Measurements from ENCODE around the gene OR13C5.

OR13C5 gene

GRCh38 chr9:104577263-104577662, 21.9 kb downstream of the OR13C5 start:
- Histone ChIP-seq H3K9me3 (replicated peaks; ENCODE audit: insufficient read depth, low read length) (no peaks in the 10 kb centered on the region), H3F3A (ENCODE audit: insufficient read depth, low read length) (no peaks in the 10 kb centered on the region), H3K4me1 (ENCODE audit: low read length) (no peaks in the 10 kb centered on the region), H3K27me3 (replicated peaks; ENCODE audit: insufficient read depth, low read length) (no peaks in the 10 kb centered on the region), H3K27ac (ENCODE audit: low read length) (no peak overlapping the region), H3K9me2 (replicated peaks; ENCODE audit: insufficient read depth, low read length) (no peaks in the 10 kb centered on the region), H3K36me3 (replicated peaks; ENCODE audit: insufficient read depth, low read length) (no peaks in the 10 kb centered on the region), H2AFZ (ENCODE audit: low read length) (no peak overlapping the region), H3K79me2 (ENCODE audit: low read length) (no peaks in the 10 kb centered on the region), H3K9ac (ENCODE audit: low read length) (no peak overlapping the region), H4K20me1 (ENCODE audit: insufficient read depth, low read length) (no peaks in the 10 kb centered on the region), H3K4me3 (ENCODE audit: low read length) (no peak overlapping the region), H3K4me2 (ENCODE audit: low read depth, low read length) (no peak overlapping the region)
- DNase-seq, result no peak
- TF ChIP-seq, protein P1, sequence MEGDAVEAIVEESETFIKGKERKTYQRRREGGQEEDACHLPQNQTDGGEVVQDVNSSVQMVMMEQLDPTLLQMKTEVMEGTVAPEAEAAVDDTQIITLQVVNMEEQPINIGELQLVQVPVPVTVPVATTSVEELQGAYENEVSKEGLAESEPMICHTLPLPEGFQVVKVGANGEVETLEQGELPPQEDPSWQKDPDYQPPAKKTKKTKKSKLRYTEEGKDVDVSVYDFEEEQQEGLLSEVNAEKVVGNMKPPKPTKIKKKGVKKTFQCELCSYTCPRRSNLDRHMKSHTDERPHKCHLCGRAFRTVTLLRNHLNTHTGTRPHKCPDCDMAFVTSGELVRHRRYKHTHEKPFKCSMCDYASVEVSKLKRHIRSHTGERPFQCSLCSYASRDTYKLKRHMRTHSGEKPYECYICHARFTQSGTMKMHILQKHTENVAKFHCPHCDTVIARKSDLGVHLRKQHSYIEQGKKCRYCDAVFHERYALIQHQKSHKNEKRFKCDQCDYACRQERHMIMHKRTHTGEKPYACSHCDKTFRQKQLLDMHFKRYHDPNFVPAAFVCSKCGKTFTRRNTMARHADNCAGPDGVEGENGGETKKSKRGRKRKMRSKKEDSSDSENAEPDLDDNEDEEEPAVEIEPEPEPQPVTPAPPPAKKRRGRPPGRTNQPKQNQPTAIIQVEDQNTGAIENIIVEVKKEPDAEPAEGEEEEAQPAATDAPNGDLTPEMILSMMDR (IDR thresholded peaks at IDR 0.05; ENCODE audit: low read length), result no peak
- no peak for TF ChIP-seq EZH2 (optimal IDR thresholded peaks at IDR 0.05; ENCODE audit: low read depth, low read length)
- TF ChIP-seq EZH2phosphoT487 (IDR thresholded peaks at IDR 0.05; ENCODE audit: low read length), result no peak

GRCh38 chr9:104575456-104575855, 23.8 kb downstream of the OR13C5 start:
- Histone ChIP-seq H3K79me2 (ENCODE audit: low read length) (no peaks in the 10 kb centered on the region), H3K9me2 (replicated peaks; ENCODE audit: insufficient read depth, low read length) (no peaks in the 10 kb centered on the region), H3K27ac (ENCODE audit: low read length) (no peak overlapping the region), H2AFZ (ENCODE audit: low read length) (no peak overlapping the region), H3K4me2 (ENCODE audit: low read depth, low read length) (no peak overlapping the region), H3K36me3 (replicated peaks; ENCODE audit: insufficient read depth, low read length) (no peaks in the 10 kb centered on the region), H4K20me1 (ENCODE audit: insufficient read depth, low read length) (no peaks in the 10 kb centered on the region), H3K9ac (ENCODE audit: low read length) (no peak overlapping the region), H3K27me3 (replicated peaks; ENCODE audit: insufficient read depth, low read length) (no peaks in the 10 kb centered on the region), H3K4me1 (ENCODE audit: low read length) (no peaks in the 10 kb centered on the region), H3K4me3 (ENCODE audit: low read length) (no peak overlapping the region), H3K9me3 (replicated peaks; ENCODE audit: insufficient read depth, low read length) (no peaks in the 10 kb centered on the region), H3F3A (ENCODE audit: insufficient read depth, low read length) (no peaks in the 10 kb centered on the region)
- no peak for TF ChIP-seq EZH2 (optimal IDR thresholded peaks at IDR 0.05; ENCODE audit: low read depth, low read length)
- TF ChIP-seq EZH2phosphoT487 (IDR thresholded peaks at IDR 0.05; ENCODE audit: low read length), result no peak
- TF ChIP-seq, protein P1 (IDR thresholded peaks at IDR 0.05; ENCODE audit: low read length), result no peak
- DNase-seq, result no peak

GRCh38 chr9:104572612-104573011, 26.6 kb downstream of the OR13C5 start:
- H3K36me3 ChIP-seq (replicated peaks; ENCODE audit: insufficient read depth, low read length), result no peaks in the 10 kb centered on the region
- H3K4me1 ChIP-seq (ENCODE audit: low read length), result no peaks in the 10 kb centered on the region
- no peaks in the 10 kb centered on the region for H3F3A ChIP-seq (ENCODE audit: insufficient read depth, low read length)
- no peak for DNase-seq
- H3K9me2 ChIP-seq (replicated peaks; ENCODE audit: insufficient read depth, low read length), result no peaks in the 10 kb centered on the region
- H3K9ac ChIP-seq (ENCODE audit: low read length), result no peak overlapping the region
- H3K79me2 ChIP-seq (ENCODE audit: low read length), result no peaks in the 10 kb centered on the region
- H3K9me3 ChIP-seq (replicated peaks; ENCODE audit: insufficient read depth, low read length), result no peaks in the 10 kb centered on the region
- H2AFZ ChIP-seq (ENCODE audit: low read length), result no peak overlapping the region
- no peak overlapping the region for H3K4me2 ChIP-seq (ENCODE audit: low read depth, low read length)
- no peak overlapping the region for H3K4me3 ChIP-seq (ENCODE audit: low read length)
- H3K27ac ChIP-seq (ENCODE audit: low read length), result no peak overlapping the region
- H3K27me3 ChIP-seq (replicated peaks; ENCODE audit: insufficient read depth, low read length), result no peaks in the 10 kb centered on the region
- TF ChIP-seq, protein P1 (IDR thresholded peaks at IDR 0.05; ENCODE audit: low read length), result no peak
- TF ChIP-seq EZH2 (optimal IDR thresholded peaks at IDR 0.05; ENCODE audit: low read depth, low read length) (no peak), EZH2phosphoT487 (IDR thresholded peaks at IDR 0.05; ENCODE audit: low read length) (no peak)
- no peaks in the 10 kb centered on the region for H4K20me1 ChIP-seq (ENCODE audit: insufficient read depth, low read length)
